GM13977 (cell line): ENCODE results near the gene PCBP1.
"Not testable (repeated sequence)": the region's sequence is repeated elsewhere in the genome, so short reads cannot be mapped to it uniquely, and the experiment has no call there.

Experiments
- DNase-seq: peaks from one replicate; pipeline ENCODE4 v3.0.0; 2012; ENCODE audit warnings: low spot score
- CTCF ChIP-seq: IDR thresholded peaks from 2 replicates; pipeline ENCODE4 v1.5.1; 2012; ENCODE audit warnings: mild to moderate bottlenecking, control low read depth; ENCODE audit not compliant: insufficient read depth; ENCODE audit errors: extremely low read depth, missing control alignments
- in situ Hi-C: fragments of 300-500 bp; cut with MboI; formaldehyde crosslinking; loops from one replicate; pipeline ENCODE4 v1.12.0; 2022; ENCODE audit warnings: low sequenced_read_pairs, low pct_unique_long_range_greater_than_20kb, mixed read lengths, inconsistent platforms; ENCODE audit not compliant: unreplicated experiment

The PCBP1 gene

GRCh38 chr2:70104231-70105111, 17.2 kb downstream of the PCBP1 start:
- TF ChIP-seq CTCF, result no peak
- peak; percentile 44 for DNase-seq
- in situ Hi-C loops, result no loop called here

- in situ Hi-C loops, DNase-seq: not testable (repeated sequence)
Observed at GRCh38 chr2:70106138-70106537, 18.9 kb downstream of the PCBP1 start.

- in situ Hi-C loops, DNase-seq: not testable (repeated sequence)
Observed at GRCh38 chr2:70110397-70110796, 23.1 kb downstream of the PCBP1 start.

- in situ Hi-C loops, result no loop called here
- no peak for DNase-seq
- no peak for TF ChIP-seq CTCF
Observed at GRCh38 chr2:70111752-70112591, 24.7 kb downstream of the PCBP1 start.

- TF ChIP-seq CTCF, result no peak
- DNase-seq, result no peak
- in situ Hi-C loops, result no loop called here
Observed at GRCh38 chr2:70113359-70114070, 26.2 kb downstream of the PCBP1 start.

- DNase-seq, result no peak
- no peak for TF ChIP-seq CTCF
- in situ Hi-C loops, result no loop called here
Observed at GRCh38 chr2:70115646-70116442, 28.6 kb downstream of the PCBP1 start.
